Fibroblast of lung (primary cell): ENCODE measurements around the gene BAIAP3. TPM values are rescaled to one million over a fixed set of nuclear protein-coding genes. Genes with fewer than 3 reads are reported as not detected.

ENCODE experiments used
- DNase-seq, 2 donors: peaks; one replicate each; pipeline versions ENCODE4 v3.0.0 to v3.0.0-alpha.2; 2010; ENCODE audit warnings: low read depth in 2 of 2
- H2AFZ ChIP-seq: 2 replicates; pipeline ENCODE4 v1.5.1; 2012; ENCODE audit warnings: low read length, control low read depth, inconsistent platforms
- H3K27ac ChIP-seq: 2 replicates; pipeline ENCODE4 v1.5.1; 2011; ENCODE audit warnings: low read length, control low read depth; ENCODE audit not compliant: insufficient read depth
- H3K27me3 ChIP-seq: 2 replicates; pipeline ENCODE4 v1.5.1; 2011; ENCODE audit warnings: mild to moderate bottlenecking, low read length; ENCODE audit not compliant: control insufficient read depth, insufficient read depth
- H3K36me3 ChIP-seq: 2 replicates; pipeline ENCODE4 v1.5.1; 2011; ENCODE audit warnings: low read length; ENCODE audit not compliant: control insufficient read depth, insufficient read depth
- H3K4me1 ChIP-seq: 2 replicates; pipeline ENCODE4 v1.5.1; 2011; ENCODE audit warnings: low read length; ENCODE audit not compliant: control insufficient read depth, insufficient read depth; ENCODE audit errors: extremely low read depth
- H3K4me2 ChIP-seq: 2 replicates; pipeline ENCODE4 v1.5.1; 2011; ENCODE audit warnings: low read length, control low read depth; ENCODE audit not compliant: insufficient read depth; ENCODE audit errors: extremely low read depth
- H3K4me3 ChIP-seq, 4 experiments: fragments of 200-600 bp in 1 of 4; sonication (generic) in 1 of 4; replicated peaks in 1 of 4; 2 replicates each; pipeline ENCODE4 v1.5.1; 2011 to 2016; ENCODE audit warnings: low read length in 4 of 4, low read depth in 3 of 4, mild to moderate bottlenecking in 3 of 4, control low read depth in 2 of 4, inconsistent platforms in 1 of 4, mixed read lengths in 1 of 4; ENCODE audit not compliant: insufficient read depth in 1 of 4; ENCODE audit errors: control extremely low read depth in 1 of 4
- H3K79me2 ChIP-seq: 2 replicates; pipeline ENCODE4 v1.5.1; 2012; ENCODE audit warnings: mild to moderate bottlenecking, low read length, inconsistent platforms; ENCODE audit not compliant: control insufficient read depth, insufficient read depth
- H3K9ac ChIP-seq: 2 replicates; pipeline ENCODE4 v1.5.1; 2011; ENCODE audit warnings: mild to moderate bottlenecking, low read length, control low read depth; ENCODE audit not compliant: insufficient read depth
- H3K9me3 ChIP-seq: 2 replicates; pipeline ENCODE4 v1.5.1; 2012; ENCODE audit warnings: low read depth, low read length; ENCODE audit not compliant: control insufficient read depth, insufficient read depth
- H4K20me1 ChIP-seq: 2 replicates; pipeline ENCODE4 v1.5.1; 2011; ENCODE audit warnings: low read length; ENCODE audit not compliant: control insufficient read depth, insufficient read depth; ENCODE audit errors: extremely low read depth
- CTCF ChIP-seq, 2 donors: IDR thresholded peaks in 1 of 2; conservative IDR thresholded peaks in 1 of 2; 1 replicate in 1 of 2; 2 replicates in 1 of 2; pipeline ENCODE4 v1.5.1; 2011 to 2012; ENCODE audit warnings: low read length in 2 of 2, control low read depth in 1 of 2, inconsistent platforms in 1 of 2, low read depth in 1 of 2, mild to moderate bottlenecking in 1 of 2
- EZH2 ChIP-seq: IDR thresholded peaks from 2 replicates; pipeline ENCODE4 v1.5.1; 2012; ENCODE audit warnings: low read length, control low read depth, mild to moderate bottlenecking; ENCODE audit errors: missing control alignments
- polyA plus RNA-seq, 2 donors: library from polyadenylated mRNA; depleted of rRNA in 1 of 2; stranded (reverse) in 1 of 2; unstranded in 1 of 2; fragments of >200 nt; gene quantifications; 2 replicates each; pipeline ENCODE4 v1.2.1, GENCODE V29; 2011 to 2012; ENCODE audit warnings: missing spikeins in 1 of 2
- total RNA-seq: library from RNA; depleted of rRNA; stranded (reverse); fragments of >200 nt; gene quantifications from 2 replicates; pipeline ENCODE4 v1.2.1, GENCODE V29; 2014

BAIAP3 gene
- total and polyA plus RNA-seq, 2 donors (not counting 1 experiment from before 2014, with no cell fraction given) = 0.22 to 0.83 TPM

GRCh38 chr16:1366712-1367299, 33.4 kb downstream of the BAIAP3 start:
- H3K9me3 ChIP-seq = no peaks in the 10 kb centered on the region
- TF ChIP-seq EZH2 = no peak
- TF ChIP-seq CTCF (conservative IDR thresholded peaks at IDR 0.05 in 1 of 2, IDR thresholded peaks at IDR 0.05 in 1 of 2; ENCODE audit: low read depth in 1 of 2, low read length in 2 of 2) = no peak

GRCh38 chr16:1367486-1368174, 34.2 kb downstream of the BAIAP3 start:
- H3K27me3 ChIP-seq = no peaks in the 10 kb centered on the region
- no peaks in the 10 kb centered on the region for H3K4me1 ChIP-seq
- H3K9ac ChIP-seq = no peak overlapping the region
- H3K27ac ChIP-seq = no peak overlapping the region
- H3K79me2 ChIP-seq = no peaks in the 10 kb centered on the region
- H3K9me3 ChIP-seq = no peaks in the 10 kb centered on the region
- no peak for DNase-seq
- TF ChIP-seq EZH2 (no peak), CTCF (conservative IDR thresholded peaks at IDR 0.05 in 1 of 2, IDR thresholded peaks at IDR 0.05 in 1 of 2; ENCODE audit: low read depth in 1 of 2, low read length in 2 of 2) (no peak)
- H4K20me1 ChIP-seq = no peaks in the 10 kb centered on the region
- H3K4me2 ChIP-seq = no peak overlapping the region
- H3K4me3 ChIP-seq = no peak overlapping the region
- peaks cover 21% of the 10 kb centered on the region for H3K36me3 ChIP-seq
- H2AFZ ChIP-seq = no peak overlapping the region

More at GRCh38 chr16:1366712-1367299, 33.4 kb downstream of the BAIAP3 start:
- H3K4me2 ChIP-seq = no peak overlapping the region
- DNase-seq = no peak
- no peak overlapping the region for H3K27ac ChIP-seq
- no peaks in the 10 kb centered on the region for H3K4me1 ChIP-seq
- H2AFZ ChIP-seq = no peak overlapping the region
- peaks cover 25% of the 10 kb centered on the region for H3K36me3 ChIP-seq
- no peaks in the 10 kb centered on the region for H4K20me1 ChIP-seq
- no peak overlapping the region for H3K9ac ChIP-seq
- no peak overlapping the region for H3K4me3 ChIP-seq
- no peaks in the 10 kb centered on the region for H3K79me2 ChIP-seq
- H3K27me3 ChIP-seq = no peaks in the 10 kb centered on the region

- H3K9ac ChIP-seq = no peak overlapping the region
- no peaks in the 10 kb centered on the region for H3K79me2 ChIP-seq
- H3K4me3 ChIP-seq = no peak overlapping the region
- no peak overlapping the region for H3K4me2 ChIP-seq
- H3K9me3 ChIP-seq = no peaks in the 10 kb centered on the region
- H3K36me3 ChIP-seq = peaks cover 9% of the 10 kb centered on the region
- no peak overlapping the region for H2AFZ ChIP-seq
- TF ChIP-seq CTCF (conservative IDR thresholded peaks at IDR 0.05 in 1 of 2, IDR thresholded peaks at IDR 0.05 in 1 of 2; ENCODE audit: low read depth in 1 of 2, low read length in 2 of 2) (no peak), EZH2 (no peak)
- no peak for DNase-seq
- H3K27ac ChIP-seq = no peak overlapping the region
- no peaks in the 10 kb centered on the region for H4K20me1 ChIP-seq
- H3K27me3 ChIP-seq = no peaks in the 10 kb centered on the region
- H3K4me1 ChIP-seq = no peaks in the 10 kb centered on the region
Measured at GRCh38 chr16:1371054-1371978, 37.9 kb downstream of the BAIAP3 start.
